ENCODE data around the gene OSBPL6. TPM values are rescaled to one million over a fixed set of nuclear protein-coding genes. Genes with fewer than 3 reads are reported as not detected.

Gene OSBPL6
- total RNA-seq, 1 experiment from 2014 or later = 43.1 TPM

DNA sequence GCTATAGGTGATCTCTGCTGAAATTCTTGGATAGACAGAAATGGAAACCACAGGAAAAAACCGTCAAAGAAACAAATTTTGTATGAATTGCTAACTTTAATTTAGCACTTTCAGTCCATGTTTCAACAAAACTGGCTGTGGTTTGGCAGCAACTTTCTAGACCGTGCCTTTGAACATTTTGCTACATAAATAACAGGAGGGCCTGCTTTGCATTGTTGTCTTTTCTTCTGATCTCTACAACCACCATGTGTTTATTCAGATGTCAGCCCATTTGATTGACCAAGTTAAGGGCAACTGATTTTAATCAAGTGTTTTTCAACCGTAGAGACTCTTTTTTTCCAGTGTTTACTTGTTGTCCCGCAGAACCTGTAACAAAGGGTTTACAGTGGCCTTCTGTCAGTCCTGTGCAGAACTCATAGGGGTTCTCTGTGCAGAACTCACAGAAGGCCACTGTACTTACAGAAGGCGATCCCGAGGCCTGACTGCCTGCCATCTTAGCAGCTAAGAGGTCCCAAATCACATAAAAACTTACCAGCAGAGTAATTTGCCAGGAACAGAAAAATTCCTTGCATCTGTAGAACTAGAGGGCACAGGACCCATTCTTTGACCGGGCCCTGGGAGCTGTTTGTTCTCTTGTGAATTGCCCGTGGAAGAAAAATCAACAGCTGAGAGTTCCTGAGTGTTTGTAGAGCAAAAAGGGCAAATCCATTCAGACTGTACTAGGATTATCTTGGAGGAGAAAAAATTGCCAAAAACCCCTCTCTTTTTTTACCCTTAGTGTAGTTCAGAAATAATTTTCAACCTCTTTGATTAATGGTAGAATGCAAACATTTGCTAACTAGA is 136.1 kb downstream of the OSBPL6 start:
- TF ChIP-seq, protein P1, sequence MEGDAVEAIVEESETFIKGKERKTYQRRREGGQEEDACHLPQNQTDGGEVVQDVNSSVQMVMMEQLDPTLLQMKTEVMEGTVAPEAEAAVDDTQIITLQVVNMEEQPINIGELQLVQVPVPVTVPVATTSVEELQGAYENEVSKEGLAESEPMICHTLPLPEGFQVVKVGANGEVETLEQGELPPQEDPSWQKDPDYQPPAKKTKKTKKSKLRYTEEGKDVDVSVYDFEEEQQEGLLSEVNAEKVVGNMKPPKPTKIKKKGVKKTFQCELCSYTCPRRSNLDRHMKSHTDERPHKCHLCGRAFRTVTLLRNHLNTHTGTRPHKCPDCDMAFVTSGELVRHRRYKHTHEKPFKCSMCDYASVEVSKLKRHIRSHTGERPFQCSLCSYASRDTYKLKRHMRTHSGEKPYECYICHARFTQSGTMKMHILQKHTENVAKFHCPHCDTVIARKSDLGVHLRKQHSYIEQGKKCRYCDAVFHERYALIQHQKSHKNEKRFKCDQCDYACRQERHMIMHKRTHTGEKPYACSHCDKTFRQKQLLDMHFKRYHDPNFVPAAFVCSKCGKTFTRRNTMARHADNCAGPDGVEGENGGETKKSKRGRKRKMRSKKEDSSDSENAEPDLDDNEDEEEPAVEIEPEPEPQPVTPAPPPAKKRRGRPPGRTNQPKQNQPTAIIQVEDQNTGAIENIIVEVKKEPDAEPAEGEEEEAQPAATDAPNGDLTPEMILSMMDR (IDR thresholded peaks at IDR 0.05; ENCODE audit: unreplicated experiment) = no peak
- H3K9me3 Mint-ChIP-seq (ENCODE audit: unreplicated experiment) = no peaks in the 10 kb centered on the region
- H3K36me3 Mint-ChIP-seq (ENCODE audit: insufficient read depth, unreplicated experiment) = peaks cover 7% of the 10 kb centered on the region
- H3K4me1 Mint-ChIP-seq (ENCODE audit: insufficient read depth, unreplicated experiment) = peaks cover 9% of the 10 kb centered on the region
- no TSS peak for BruUV-seq (replicated peaks)
- DNase-seq (ENCODE audit: unreplicated experiment) = no peak
- ChIA-PET POLR2A (interaction anchor here (0.7 to 2.7 kb wide), 15 partner anchors 10 to 218 kb away, joined by 3 to 30 read pairs (median 7); partner anchors contain the start of genes OSBPL6 and RBM45), CTCF (interaction anchor here (0.8 to 2.0 kb wide), 7 partner anchors 8 to 1048 kb away, joined by 3 to 6 read pairs (median 4); no protein-coding TSS in a partner anchor)
- H3K4me3 Mint-ChIP-seq (ENCODE audit: unreplicated experiment) = no peak overlapping the region
- peak overlapping the region; percentile 82 for H3K27ac Mint-ChIP-seq (ENCODE audit: low read depth, unreplicated experiment)
- intact Hi-C loops (cut with micrococcal nuclease) = loop anchor here (10.0 kb wide), 1 partner anchor 136 kb away; the partner anchor contains the start of gene OSBPL6
- no peaks in the 10 kb centered on the region for H3K27me3 Mint-ChIP-seq (ENCODE audit: insufficient read depth, unreplicated experiment)

DNA sequence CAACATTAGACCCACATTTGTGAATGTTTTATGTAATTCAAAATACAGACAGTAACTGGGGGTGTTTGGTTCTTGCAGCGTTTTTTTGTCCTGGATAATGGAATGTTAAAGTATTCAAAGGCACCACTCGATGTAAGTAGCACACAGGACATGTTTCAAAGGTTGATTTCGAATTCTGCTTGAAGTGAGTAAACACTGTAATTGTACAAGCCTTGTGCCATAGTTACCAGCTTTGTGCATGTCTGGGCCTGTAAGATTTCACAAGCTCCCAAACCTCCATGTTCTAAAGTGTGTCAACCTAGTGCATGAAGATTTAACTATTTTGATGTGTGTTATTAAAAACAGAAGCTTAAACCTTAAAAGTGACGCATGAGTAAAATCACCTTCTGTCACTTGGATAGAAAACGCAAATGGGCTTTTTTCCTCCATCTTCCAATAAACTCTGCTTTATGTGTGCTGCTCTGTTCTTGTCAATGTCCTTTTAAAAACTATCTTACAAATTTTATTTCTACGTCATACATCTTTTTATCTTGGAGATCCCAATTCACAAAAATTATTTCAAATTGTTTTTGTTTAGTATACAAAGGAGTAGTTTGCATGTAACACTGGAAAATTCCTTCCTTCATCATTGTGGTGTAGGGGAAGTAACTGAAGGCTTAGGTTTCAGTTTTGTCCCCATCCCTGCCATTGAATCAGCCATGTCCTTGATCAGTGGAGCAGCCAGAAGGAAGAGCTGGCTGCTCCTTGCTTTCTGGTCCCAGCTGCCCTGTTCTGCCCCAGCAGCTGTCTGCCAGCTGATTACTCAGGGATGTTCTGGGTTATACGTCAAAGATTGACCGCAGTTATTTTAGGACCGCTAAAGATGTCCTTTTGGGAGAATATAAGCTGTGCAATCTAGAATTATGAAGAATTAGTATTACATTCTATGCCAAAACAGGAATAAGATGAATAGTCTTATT is 137.4 kb downstream of the OSBPL6 start:
- Mint-ChIP-seq H3K27me3 (ENCODE audit: insufficient read depth, unreplicated experiment) (no peaks in the 10 kb centered on the region), H3K27ac (ENCODE audit: low read depth, unreplicated experiment) (peak overlapping the region; percentile 82), H3K9me3 (ENCODE audit: unreplicated experiment) (no peaks in the 10 kb centered on the region), H3K4me3 (ENCODE audit: unreplicated experiment) (peak overlapping the region; percentile 22), H3K36me3 (ENCODE audit: insufficient read depth, unreplicated experiment) (peaks cover 14% of the 10 kb centered on the region), H3K4me1 (ENCODE audit: insufficient read depth, unreplicated experiment) (peaks cover 9% of the 10 kb centered on the region)
- CTCF ChIA-PET = interaction anchor here (0.6 to 2.1 kb wide), 15 partner anchors 10 to 1049 kb away, joined by 3 to 6 read pairs (median 3); no protein-coding TSS in a partner anchor
- BruUV-seq (replicated peaks) = no TSS peak
- DNase-seq (ENCODE audit: unreplicated experiment) = peak; percentile 86
- intact Hi-C loops (cut with micrococcal nuclease) = loop anchor here (10.0 kb wide), 1 partner anchor 137 kb away; the partner anchor contains the start of gene OSBPL6
- POLR2A ChIA-PET = interaction anchor here (0.6 to 2.7 kb wide), 30 partner anchors 10 to 685 kb away, joined by 3 to 30 read pairs (median 4); partner anchors contain the start of genes OSBPL6 and PLEKHA3
- TF ChIP-seq, protein P1 (IDR thresholded peaks at IDR 0.05; ENCODE audit: unreplicated experiment) = no peak

DNA sequence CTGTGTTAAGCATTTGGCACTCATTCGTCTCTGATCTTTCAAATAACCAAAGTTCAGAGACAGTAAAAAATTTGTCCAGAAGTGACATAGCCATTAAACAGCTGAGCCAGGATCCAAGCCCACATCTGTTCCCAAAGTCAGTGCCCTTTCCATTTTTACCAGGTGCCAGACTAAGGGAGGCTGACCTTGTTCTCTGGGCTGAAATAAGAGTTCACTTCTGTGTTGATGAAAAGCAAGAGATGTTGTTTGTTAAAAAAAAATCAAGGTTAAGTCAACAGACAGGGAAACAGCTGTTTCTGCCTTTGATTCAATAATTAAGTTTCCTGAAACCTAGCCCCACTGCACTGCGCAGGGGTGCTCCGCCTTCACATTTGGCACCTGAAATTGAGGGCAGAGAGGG is 139.5 kb downstream of the OSBPL6 start:
- TF ChIP-seq, protein P1 (IDR thresholded peaks at IDR 0.05; ENCODE audit: unreplicated experiment) = no peak
- H3K4me3 Mint-ChIP-seq (ENCODE audit: unreplicated experiment) = no peak overlapping the region
- POLR2A ChIA-PET = interaction anchor here (1.1 kb wide), 1 partner anchor 25 kb away, joined by 3 read pairs; no protein-coding TSS in a partner anchor

More for the DNA sequence above, 139.5 kb downstream of the OSBPL6 start:
- DNase-seq (ENCODE audit: unreplicated experiment) = no peak
- CTCF ChIA-PET = interaction anchor here (1.1 kb wide), 1 partner anchor 8 kb away, joined by 3 read pairs; no protein-coding TSS in a partner anchor
- Mint-ChIP-seq H3K27me3 (ENCODE audit: insufficient read depth, unreplicated experiment) (no peaks in the 10 kb centered on the region), H3K4me1 (ENCODE audit: insufficient read depth, unreplicated experiment) (peaks cover 9% of the 10 kb centered on the region), H3K27ac (ENCODE audit: low read depth, unreplicated experiment) (no peak overlapping the region), H3K9me3 (ENCODE audit: unreplicated experiment) (no peaks in the 10 kb centered on the region), H3K36me3 (ENCODE audit: insufficient read depth, unreplicated experiment) (peaks cover 20% of the 10 kb centered on the region)
- intact Hi-C loops (cut with micrococcal nuclease) = loop anchor here (10.0 kb wide), 1 partner anchor 139 kb away; the partner anchor contains the start of gene OSBPL6
- BruUV-seq (replicated peaks) = no TSS peak

Data from MCF 10A (cell line).